Measurements from ENCODE around the gene TASP1. TPM values are rescaled to one million over a fixed set of nuclear protein-coding genes. Genes with fewer than 3 reads are reported as not detected.
A peak's percentile ranks its signal among the peaks of the same experiment; 100 is the strongest.

The TASP1 gene
- total RNA-seq, 1 donor from 2014 or later, result 10.3 TPM

GRCh38 chr20:13452470-13453124, 186.1 kb downstream of the TASP1 start:
- DNase-seq (ENCODE audit: low read depth), result no peak
- FAIRE-seq, result no peak

GRCh38 chr20:13449868-13450434, 188.8 kb downstream of the TASP1 start:
- Mint-ChIP-seq H3K9me3 (ENCODE audit: unreplicated experiment) (no peaks in the 10 kb centered on the region), H3K4me3 (ENCODE audit: unreplicated experiment) (no peak overlapping the region), H3K27ac (ENCODE audit: unreplicated experiment) (no peak overlapping the region), H3K36me3 (ENCODE audit: low read depth, unreplicated experiment) (peaks cover 7% of the 10 kb centered on the region), H3K27me3 (ENCODE audit: low read depth, unreplicated experiment) (no peaks in the 10 kb centered on the region), H3K4me1 (ENCODE audit: low read depth, unreplicated experiment) (no peaks in the 10 kb centered on the region)
- Histone ChIP-seq H3K79me2 (ENCODE audit: insufficient read depth, low read length) (no peaks in the 10 kb centered on the region), H3K4me1 (ENCODE audit: insufficient read depth, low read length) (no peaks in the 10 kb centered on the region), H2AFZ (ENCODE audit: low read depth, low read length) (no peak overlapping the region), H3K9me3 (ENCODE audit: insufficient read depth, low read depth, low read length) (no peaks in the 10 kb centered on the region), H3K27ac (ENCODE audit: low read depth, low read length) (no peak overlapping the region), H3K9ac (ENCODE audit: low read length) (no peak overlapping the region), H3K27me3 (ENCODE audit: insufficient read depth, low read length) (no peaks in the 10 kb centered on the region), H3K4me2 (ENCODE audit: low read length) (no peak overlapping the region), H4K20me1 (ENCODE audit: insufficient read depth, low read length) (no peaks in the 10 kb centered on the region), H3K36me3 (ENCODE audit: insufficient read depth, low read length) (no peaks in the 10 kb centered on the region), H3K4me3 (ENCODE audit: insufficient read depth, low read depth, low read length) (no peak overlapping the region)
- FAIRE-seq, result peak; percentile 43
- TF ChIP-seq, protein P1, sequence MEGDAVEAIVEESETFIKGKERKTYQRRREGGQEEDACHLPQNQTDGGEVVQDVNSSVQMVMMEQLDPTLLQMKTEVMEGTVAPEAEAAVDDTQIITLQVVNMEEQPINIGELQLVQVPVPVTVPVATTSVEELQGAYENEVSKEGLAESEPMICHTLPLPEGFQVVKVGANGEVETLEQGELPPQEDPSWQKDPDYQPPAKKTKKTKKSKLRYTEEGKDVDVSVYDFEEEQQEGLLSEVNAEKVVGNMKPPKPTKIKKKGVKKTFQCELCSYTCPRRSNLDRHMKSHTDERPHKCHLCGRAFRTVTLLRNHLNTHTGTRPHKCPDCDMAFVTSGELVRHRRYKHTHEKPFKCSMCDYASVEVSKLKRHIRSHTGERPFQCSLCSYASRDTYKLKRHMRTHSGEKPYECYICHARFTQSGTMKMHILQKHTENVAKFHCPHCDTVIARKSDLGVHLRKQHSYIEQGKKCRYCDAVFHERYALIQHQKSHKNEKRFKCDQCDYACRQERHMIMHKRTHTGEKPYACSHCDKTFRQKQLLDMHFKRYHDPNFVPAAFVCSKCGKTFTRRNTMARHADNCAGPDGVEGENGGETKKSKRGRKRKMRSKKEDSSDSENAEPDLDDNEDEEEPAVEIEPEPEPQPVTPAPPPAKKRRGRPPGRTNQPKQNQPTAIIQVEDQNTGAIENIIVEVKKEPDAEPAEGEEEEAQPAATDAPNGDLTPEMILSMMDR (IDR thresholded peaks at IDR 0.05; ENCODE audit: insufficient read depth, low read depth, low read length), result no peak
- TF ChIP-seq EZH2 (IDR thresholded peaks at IDR 0.05; ENCODE audit: insufficient read depth, low read length), result no peak
- DNase-seq (ENCODE audit: low read depth), result no peak

More at GRCh38 chr20:13452470-13453124, 186.1 kb downstream of the TASP1 start:
- Histone ChIP-seq H3K4me2 (ENCODE audit: low read length) (no peak overlapping the region), H3K9ac (ENCODE audit: low read length) (no peak overlapping the region), H3K27me3 (ENCODE audit: insufficient read depth, low read length) (no peaks in the 10 kb centered on the region), H3K4me1 (ENCODE audit: insufficient read depth, low read length) (no peaks in the 10 kb centered on the region), H3K9me3 (ENCODE audit: insufficient read depth, low read depth, low read length) (no peaks in the 10 kb centered on the region), H3K4me3 (ENCODE audit: insufficient read depth, low read depth, low read length) (no peak overlapping the region), H4K20me1 (ENCODE audit: insufficient read depth, low read length) (no peaks in the 10 kb centered on the region), H2AFZ (ENCODE audit: low read depth, low read length) (no peak overlapping the region), H3K79me2 (ENCODE audit: insufficient read depth, low read length) (no peaks in the 10 kb centered on the region), H3K36me3 (ENCODE audit: insufficient read depth, low read length) (no peaks in the 10 kb centered on the region), H3K27ac (ENCODE audit: low read depth, low read length) (no peak overlapping the region)
- no peaks in the 10 kb centered on the region for H3K27me3 Mint-ChIP-seq (ENCODE audit: low read depth, unreplicated experiment)
- H3K4me1 Mint-ChIP-seq (ENCODE audit: low read depth, unreplicated experiment), result peaks cover 2% of the 10 kb centered on the region
- H3K36me3 Mint-ChIP-seq (ENCODE audit: low read depth, unreplicated experiment), result peaks cover 7% of the 10 kb centered on the region
- no peak overlapping the region for H3K27ac Mint-ChIP-seq (ENCODE audit: unreplicated experiment)
- TF ChIP-seq EZH2 (IDR thresholded peaks at IDR 0.05; ENCODE audit: insufficient read depth, low read length), result no peak
- TF ChIP-seq, protein P1 (IDR thresholded peaks at IDR 0.05; ENCODE audit: insufficient read depth, low read depth, low read length), result no peak
- H3K9me3 Mint-ChIP-seq (ENCODE audit: unreplicated experiment), result no peaks in the 10 kb centered on the region
- H3K4me3 Mint-ChIP-seq (ENCODE audit: unreplicated experiment), result no peak overlapping the region
